ENCODE measurements around the gene CDK17.

DNA sequence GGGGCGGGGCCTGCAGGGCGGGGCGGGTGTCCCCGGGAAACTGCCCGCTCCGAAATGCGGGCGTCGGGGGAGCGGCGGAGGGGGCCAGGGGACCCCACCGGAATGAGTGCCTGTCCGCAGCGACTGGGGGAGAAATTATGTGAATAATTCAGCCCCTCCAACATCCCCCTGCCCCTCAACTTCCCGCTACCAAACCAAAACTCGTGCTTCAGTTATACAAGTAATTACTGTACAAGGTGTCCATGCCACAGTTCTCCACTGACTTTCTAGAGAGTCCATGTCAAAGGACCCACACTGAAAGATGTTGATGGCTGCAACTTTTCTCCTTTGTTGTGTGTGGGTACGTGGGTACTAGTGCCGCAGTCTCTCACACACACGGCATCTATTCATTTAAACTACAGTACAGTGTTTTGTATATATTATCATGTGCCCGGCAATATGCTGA is 414 bp upstream of the CDK17 start:
- TF ChIP-seq, protein P1, sequence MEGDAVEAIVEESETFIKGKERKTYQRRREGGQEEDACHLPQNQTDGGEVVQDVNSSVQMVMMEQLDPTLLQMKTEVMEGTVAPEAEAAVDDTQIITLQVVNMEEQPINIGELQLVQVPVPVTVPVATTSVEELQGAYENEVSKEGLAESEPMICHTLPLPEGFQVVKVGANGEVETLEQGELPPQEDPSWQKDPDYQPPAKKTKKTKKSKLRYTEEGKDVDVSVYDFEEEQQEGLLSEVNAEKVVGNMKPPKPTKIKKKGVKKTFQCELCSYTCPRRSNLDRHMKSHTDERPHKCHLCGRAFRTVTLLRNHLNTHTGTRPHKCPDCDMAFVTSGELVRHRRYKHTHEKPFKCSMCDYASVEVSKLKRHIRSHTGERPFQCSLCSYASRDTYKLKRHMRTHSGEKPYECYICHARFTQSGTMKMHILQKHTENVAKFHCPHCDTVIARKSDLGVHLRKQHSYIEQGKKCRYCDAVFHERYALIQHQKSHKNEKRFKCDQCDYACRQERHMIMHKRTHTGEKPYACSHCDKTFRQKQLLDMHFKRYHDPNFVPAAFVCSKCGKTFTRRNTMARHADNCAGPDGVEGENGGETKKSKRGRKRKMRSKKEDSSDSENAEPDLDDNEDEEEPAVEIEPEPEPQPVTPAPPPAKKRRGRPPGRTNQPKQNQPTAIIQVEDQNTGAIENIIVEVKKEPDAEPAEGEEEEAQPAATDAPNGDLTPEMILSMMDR (conservative IDR thresholded peaks at IDR 0.05; ENCODE audit: low read length) = no peak
- TF ChIP-seq EZH2phosphoT487 (IDR thresholded peaks at IDR 0.05; ENCODE audit: borderline replicate concordance) = no peak
